HEK293 (cell line): ENCODE data around the gene DAAM1.

Experiments used
- HOXA7 ChIP-seq: sonication (generic); formaldehyde crosslinking; IDR thresholded peaks from 2 replicates; pipeline ENCODE4 v1.8.1; 2022; ENCODE audit warnings: missing genetic modification reagents, borderline replicate concordance
- TCF7L2 ChIP-seq: IDR thresholded peaks from 2 replicates; pipeline ENCODE4 v1.6.1; 2011; ENCODE audit warnings: low read depth, mild to moderate bottlenecking, inconsistent platforms, low read length, moderate library complexity, borderline replicate concordance
- ZNF138 ChIP-seq: fragments of 450-650 bp; formaldehyde crosslinking; IDR thresholded peaks from 2 replicates; pipeline ENCODE4 v1.5.1; 2016; ENCODE audit warnings: missing biosample characterization, missing genetic modification characterization, borderline replicate concordance
- ZNF223 ChIP-seq: fragments of 450-650 bp; formaldehyde crosslinking; IDR thresholded peaks from 2 replicates; pipeline ENCODE4 v1.5.1; 2016; ENCODE audit warnings: missing biosample characterization, missing genetic modification characterization
- ZNF560 ChIP-seq: fragments of 450-650 bp; formaldehyde crosslinking; IDR thresholded peaks from 2 replicates; pipeline ENCODE4 v1.5.1; 2017; ENCODE audit warnings: missing biosample characterization, missing genetic modification characterization, borderline replicate concordance
- ZNF561 ChIP-seq: fragments of 450-650 bp; IDR thresholded peaks from 2 replicates; pipeline ENCODE4 v1.5.1; 2018; ENCODE audit warnings: missing biosample characterization, missing genetic modification characterization, borderline replicate concordance
- TF ChIP-seq, protein P1 (sequence below): fragments of 450-650 bp; formaldehyde crosslinking; IDR thresholded peaks from 2 replicates; pipeline ENCODE4 v1.5.1; 2016; ENCODE audit warnings: missing biosample characterization, missing genetic modification characterization
- TF ChIP-seq, protein P2 (sequence below): fragments of 450-650 bp; formaldehyde crosslinking; IDR thresholded peaks from 2 replicates; pipeline ENCODE4 v1.5.1; 2016; ENCODE audit warnings: missing biosample characterization, missing genetic modification characterization
- TF ChIP-seq, protein P3 (sequence below): fragments of 450-650 bp; formaldehyde crosslinking; IDR thresholded peaks from 2 replicates; pipeline ENCODE4 v1.5.1; 2016; ENCODE audit warnings: missing biosample characterization, missing genetic modification characterization
- TF ChIP-seq, protein P4 (sequence below): fragments of 450-650 bp; formaldehyde crosslinking; IDR thresholded peaks from 2 replicates; pipeline ENCODE4 v1.5.1; 2016; ENCODE audit warnings: missing biosample characterization, missing genetic modification characterization

DNA sequence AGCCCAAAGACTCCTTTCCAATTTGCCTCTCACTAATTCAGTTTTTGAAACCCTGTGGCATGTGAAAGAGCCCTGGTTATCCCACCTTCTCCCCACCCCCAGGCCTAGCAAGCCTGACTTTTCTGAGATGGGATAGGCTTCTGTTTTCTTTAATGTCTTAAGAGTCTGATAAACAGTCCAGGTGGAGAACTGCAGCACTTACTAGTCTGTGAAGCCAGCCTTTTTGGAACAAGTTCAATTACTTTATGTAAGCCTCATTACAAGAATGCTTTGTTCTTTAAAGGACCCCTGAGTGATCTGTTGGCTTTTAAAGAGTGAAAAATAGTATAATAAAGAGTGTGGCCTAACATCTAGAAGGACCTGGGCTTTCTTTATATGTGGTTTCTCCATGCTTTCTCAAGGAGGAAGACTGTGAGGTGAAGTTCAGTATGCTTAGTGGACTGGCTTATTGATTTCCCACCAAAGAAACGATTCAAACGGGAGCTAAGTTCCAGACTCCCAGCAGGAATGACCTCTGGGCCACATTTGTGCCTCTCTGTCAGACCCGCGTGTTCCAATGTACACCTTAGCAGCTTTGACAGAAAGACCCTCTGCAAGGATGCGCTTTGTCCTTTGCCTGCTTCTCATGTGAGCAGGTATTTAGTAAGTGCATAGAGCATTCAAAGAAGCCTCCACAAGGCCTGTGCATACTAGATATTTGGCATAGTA, 129.5 kb downstream of the DAAM1 start:
- no peak for TF ChIP-seq ZNF138 (tag by site-specific recombination)
- TF ChIP-seq, protein P1, sequence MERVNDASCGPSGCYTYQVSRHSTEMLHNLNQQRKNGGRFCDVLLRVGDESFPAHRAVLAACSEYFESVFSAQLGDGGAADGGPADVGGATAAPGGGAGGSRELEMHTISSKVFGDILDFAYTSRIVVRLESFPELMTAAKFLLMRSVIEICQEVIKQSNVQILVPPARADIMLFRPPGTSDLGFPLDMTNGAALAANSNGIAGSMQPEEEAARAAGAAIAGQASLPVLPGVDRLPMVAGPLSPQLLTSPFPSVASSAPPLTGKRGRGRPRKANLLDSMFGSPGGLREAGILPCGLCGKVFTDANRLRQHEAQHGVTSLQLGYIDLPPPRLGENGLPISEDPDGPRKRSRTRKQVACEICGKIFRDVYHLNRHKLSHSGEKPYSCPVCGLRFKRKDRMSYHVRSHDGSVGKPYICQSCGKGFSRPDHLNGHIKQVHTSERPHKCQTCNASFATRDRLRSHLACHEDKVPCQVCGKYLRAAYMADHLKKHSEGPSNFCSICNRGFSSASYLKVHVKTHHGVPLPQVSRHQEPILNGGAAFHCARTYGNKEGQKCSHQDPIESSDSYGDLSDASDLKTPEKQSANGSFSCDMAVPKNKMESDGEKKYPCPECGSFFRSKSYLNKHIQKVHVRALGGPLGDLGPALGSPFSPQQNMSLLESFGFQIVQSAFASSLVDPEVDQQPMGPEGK = no peak
- TF ChIP-seq, protein P2, sequence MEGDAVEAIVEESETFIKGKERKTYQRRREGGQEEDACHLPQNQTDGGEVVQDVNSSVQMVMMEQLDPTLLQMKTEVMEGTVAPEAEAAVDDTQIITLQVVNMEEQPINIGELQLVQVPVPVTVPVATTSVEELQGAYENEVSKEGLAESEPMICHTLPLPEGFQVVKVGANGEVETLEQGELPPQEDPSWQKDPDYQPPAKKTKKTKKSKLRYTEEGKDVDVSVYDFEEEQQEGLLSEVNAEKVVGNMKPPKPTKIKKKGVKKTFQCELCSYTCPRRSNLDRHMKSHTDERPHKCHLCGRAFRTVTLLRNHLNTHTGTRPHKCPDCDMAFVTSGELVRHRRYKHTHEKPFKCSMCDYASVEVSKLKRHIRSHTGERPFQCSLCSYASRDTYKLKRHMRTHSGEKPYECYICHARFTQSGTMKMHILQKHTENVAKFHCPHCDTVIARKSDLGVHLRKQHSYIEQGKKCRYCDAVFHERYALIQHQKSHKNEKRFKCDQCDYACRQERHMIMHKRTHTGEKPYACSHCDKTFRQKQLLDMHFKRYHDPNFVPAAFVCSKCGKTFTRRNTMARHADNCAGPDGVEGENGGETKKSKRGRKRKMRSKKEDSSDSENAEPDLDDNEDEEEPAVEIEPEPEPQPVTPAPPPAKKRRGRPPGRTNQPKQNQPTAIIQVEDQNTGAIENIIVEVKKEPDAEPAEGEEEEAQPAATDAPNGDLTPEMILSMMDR = no peak
- TF ChIP-seq, protein P3, sequence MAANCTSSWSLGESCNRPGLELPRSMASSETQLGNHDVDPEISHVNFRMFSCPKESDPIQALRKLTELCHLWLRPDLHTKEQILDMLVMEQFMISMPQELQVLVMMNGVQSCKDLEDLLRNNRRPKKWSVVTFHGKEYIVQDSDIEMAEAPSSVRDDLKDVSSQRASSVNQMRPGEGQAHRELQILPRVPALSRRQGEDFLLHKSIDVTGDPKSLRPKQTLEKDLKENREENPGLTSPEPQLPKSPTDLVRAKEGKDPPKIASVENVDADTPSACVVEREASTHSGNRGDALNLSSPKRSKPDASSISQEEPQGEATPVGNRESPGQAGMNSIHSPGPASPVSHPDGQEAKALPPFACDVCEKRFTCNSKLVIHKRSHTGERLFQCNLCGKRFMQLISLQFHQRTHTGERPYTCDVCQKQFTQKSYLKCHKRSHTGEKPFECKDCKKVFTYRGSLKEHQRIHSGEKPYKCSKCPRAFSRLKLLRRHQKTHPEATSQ (tag by site-specific recombination) = no peak
- no peak for TF ChIP-seq TCF7L2
- TF ChIP-seq HOXA7 (CRISPR knock-in tag) = no peak
- TF ChIP-seq, protein P4, sequence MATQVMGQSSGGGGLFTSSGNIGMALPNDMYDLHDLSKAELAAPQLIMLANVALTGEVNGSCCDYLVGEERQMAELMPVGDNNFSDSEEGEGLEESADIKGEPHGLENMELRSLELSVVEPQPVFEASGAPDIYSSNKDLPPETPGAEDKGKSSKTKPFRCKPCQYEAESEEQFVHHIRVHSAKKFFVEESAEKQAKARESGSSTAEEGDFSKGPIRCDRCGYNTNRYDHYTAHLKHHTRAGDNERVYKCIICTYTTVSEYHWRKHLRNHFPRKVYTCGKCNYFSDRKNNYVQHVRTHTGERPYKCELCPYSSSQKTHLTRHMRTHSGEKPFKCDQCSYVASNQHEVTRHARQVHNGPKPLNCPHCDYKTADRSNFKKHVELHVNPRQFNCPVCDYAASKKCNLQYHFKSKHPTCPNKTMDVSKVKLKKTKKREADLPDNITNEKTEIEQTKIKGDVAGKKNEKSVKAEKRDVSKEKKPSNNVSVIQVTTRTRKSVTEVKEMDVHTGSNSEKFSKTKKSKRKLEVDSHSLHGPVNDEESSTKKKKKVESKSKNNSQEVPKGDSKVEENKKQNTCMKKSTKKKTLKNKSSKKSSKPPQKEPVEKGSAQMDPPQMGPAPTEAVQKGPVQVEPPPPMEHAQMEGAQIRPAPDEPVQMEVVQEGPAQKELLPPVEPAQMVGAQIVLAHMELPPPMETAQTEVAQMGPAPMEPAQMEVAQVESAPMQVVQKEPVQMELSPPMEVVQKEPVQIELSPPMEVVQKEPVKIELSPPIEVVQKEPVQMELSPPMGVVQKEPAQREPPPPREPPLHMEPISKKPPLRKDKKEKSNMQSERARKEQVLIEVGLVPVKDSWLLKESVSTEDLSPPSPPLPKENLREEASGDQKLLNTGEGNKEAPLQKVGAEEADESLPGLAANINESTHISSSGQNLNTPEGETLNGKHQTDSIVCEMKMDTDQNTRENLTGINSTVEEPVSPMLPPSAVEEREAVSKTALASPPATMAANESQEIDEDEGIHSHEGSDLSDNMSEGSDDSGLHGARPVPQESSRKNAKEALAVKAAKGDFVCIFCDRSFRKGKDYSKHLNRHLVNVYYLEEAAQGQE = no peak
- TF ChIP-seq ZNF223 (tag by site-specific recombination) = no peak
- TF ChIP-seq ZNF561 (tag by site-specific recombination) = no peak
- TF ChIP-seq ZNF560 (tag by site-specific recombination) = no peak
